Measurements from ENCODE around the gene MXD4.
A peak's percentile ranks its signal among the peaks of the same experiment; 100 is the strongest.

Gene MXD4

GRCh38 chr4:2298532-2298991, 36.7 kb upstream of the MXD4 start:
- Histone ChIP-seq H3K4me3 (no peak overlapping the region), H3K27ac (no peak overlapping the region)
- DNase-seq (ENCODE audit: low spot score) = no peak
- TF ChIP-seq, protein P1, sequence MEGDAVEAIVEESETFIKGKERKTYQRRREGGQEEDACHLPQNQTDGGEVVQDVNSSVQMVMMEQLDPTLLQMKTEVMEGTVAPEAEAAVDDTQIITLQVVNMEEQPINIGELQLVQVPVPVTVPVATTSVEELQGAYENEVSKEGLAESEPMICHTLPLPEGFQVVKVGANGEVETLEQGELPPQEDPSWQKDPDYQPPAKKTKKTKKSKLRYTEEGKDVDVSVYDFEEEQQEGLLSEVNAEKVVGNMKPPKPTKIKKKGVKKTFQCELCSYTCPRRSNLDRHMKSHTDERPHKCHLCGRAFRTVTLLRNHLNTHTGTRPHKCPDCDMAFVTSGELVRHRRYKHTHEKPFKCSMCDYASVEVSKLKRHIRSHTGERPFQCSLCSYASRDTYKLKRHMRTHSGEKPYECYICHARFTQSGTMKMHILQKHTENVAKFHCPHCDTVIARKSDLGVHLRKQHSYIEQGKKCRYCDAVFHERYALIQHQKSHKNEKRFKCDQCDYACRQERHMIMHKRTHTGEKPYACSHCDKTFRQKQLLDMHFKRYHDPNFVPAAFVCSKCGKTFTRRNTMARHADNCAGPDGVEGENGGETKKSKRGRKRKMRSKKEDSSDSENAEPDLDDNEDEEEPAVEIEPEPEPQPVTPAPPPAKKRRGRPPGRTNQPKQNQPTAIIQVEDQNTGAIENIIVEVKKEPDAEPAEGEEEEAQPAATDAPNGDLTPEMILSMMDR (IDR thresholded peaks at IDR 0.05) = no peak

DNA sequence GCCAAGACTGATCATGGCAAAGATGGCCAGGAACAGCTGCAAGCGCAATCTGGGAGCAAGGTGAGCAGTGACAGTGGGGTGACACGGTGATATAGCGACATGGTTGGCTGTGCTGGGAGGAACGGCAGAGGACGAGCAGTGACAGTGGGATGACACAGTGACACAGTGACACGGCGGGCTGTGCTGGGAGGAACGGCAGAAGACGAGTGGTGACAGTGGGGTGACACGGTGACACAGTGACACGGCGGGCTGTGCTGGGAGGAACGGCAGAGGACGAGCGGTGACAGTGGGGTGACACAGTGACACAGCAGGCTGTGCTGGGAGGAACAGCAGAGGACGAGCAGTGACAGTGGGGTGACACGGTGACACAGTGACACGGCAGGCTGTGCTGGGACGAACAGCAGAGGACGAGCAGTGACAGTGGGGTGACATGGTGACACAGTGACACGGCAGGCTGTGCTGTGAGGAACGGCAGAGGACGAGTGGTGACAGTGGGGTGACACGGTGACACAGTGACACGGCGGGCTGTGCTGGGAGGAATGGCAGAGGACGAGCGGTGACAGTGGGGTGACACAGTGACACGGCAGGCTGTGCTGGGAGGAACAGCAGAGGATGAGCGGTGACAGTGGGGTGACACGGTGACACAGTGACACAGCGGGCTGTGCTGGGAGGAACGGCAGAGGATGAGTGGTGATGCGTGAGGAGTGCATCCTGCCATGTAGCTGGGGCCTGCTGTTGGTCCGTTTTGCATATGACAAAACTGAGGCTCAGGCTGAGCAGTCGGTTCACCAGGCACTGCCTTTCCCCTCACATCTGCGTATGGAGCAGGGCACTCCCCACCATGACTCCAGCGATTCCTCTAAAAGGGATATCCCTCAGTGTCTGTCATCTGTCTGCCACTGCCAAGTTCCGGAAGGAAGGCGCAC, 36.0 kb upstream of the MXD4 start:
- DNase-seq (ENCODE audit: low spot score) = no peak
- no peak overlapping the region for H3K27ac ChIP-seq
- TF ChIP-seq, protein P1 (IDR thresholded peaks at IDR 0.05) = no peak
- H3K4me3 ChIP-seq = no peak overlapping the region

DNA sequence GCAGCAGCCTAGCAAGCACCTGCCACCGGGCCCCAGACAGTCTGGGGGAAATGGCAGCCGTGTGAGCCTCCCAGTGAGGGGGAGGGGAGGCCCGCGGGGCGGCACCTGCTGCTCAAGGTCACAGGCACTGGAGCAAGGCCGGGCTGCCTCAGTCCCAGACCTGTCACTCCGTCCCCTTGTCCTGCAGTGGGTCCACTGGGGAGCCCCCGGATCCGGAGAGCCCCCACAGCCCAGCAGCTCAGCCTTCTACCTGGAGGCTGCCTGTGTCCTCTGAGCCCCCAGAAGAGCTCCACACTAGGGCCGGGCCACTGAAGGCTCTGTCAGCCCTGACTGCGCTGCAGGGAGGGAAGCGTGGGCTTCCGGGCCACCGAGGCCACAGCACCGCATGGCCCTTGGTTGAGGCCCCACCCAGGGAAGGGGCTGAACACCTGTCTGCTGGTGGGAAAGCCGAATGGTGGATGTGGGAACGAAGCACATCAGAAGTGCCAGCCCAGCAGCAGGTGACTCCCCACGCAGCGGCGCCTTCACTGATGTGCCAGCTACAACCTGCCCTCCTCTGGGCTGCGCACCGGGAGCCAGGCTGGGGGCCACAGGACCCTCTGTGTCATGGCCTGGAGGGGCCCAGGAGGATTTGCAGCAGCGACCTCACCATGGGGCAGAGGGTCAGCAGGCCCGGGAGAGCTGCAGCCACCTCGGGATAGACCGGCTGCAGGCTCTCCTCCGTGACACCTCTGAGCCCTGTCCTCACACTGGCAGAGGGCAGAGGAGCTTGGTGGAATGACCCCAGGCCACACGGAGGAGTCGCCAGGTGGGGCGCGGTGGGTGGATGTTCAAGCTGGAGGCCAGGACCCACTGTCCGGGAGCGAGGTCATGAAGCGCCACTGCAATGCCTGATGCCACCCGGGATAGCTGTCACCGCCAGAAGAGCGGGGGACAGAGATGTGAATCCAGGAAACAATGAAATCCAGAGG, 35.0 kb upstream of the MXD4 start:
- Histone ChIP-seq H3K4me3 (no peak overlapping the region), H3K27ac (no peak overlapping the region)
- DNase-seq (ENCODE audit: low spot score) = no peak
- TF ChIP-seq, protein P1 (IDR thresholded peaks at IDR 0.05) = no peak

- H3K27ac ChIP-seq = no peak overlapping the region
- no peak overlapping the region for H3K4me3 ChIP-seq
These were observed 34.1 kb upstream of the MXD4 start for GRCh38 chr4:2295900-2296442.

GRCh38 chr4:2295500-2295899, 33.6 kb upstream of the MXD4 start:
- DNase-seq (ENCODE audit: low spot score) = no peak
- H3K4me3 ChIP-seq = no peak overlapping the region
- H3K27ac ChIP-seq = no peak overlapping the region
- TF ChIP-seq, protein P1 (IDR thresholded peaks at IDR 0.05) = no peak

More at GRCh38 chr4:2295900-2296442, 34.1 kb upstream of the MXD4 start:
- DNase-seq (ENCODE audit: low spot score) = peak; percentile 71
- TF ChIP-seq, protein P1 (IDR thresholded peaks at IDR 0.05) = no peak

DNA sequence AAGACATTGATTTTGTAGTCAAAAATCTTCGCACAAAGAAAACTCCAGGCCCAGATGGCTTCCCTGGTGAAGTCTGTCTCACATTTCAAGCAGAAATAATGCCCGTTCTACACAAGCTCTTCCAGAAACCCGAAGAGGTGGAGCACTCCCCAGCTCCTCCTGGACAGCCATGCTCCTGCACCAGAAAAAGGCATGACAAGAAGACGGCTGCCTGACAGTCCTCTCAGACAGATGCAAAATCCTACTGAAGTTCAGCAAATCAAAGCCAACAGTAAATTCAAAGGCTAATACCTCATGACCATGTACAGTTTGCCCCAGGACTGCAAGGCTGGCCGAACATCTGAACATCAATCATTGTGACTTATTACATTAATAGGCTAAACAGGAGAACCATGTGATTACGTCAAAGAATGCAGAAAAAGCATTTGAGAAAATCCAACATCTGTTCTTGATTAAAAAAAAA, 30.8 kb upstream of the MXD4 start:
- TF ChIP-seq, protein P1 (IDR thresholded peaks at IDR 0.05) = no peak
- Histone ChIP-seq H3K4me3 (no peak overlapping the region), H3K27ac (no peak overlapping the region)
- DNase-seq (ENCODE audit: low spot score) = no peak

Measured in coronary artery (tissue), 2 donors.